GM12872 (cell line): ENCODE results near the gene PKHD1.

Experiments used
- TF ChIP-seq, protein P1 (sequence below): IDR thresholded peaks from 3 replicates; pipeline ENCODE4 v1.5.1; 2011; ENCODE audit warnings: low read depth, mild to moderate bottlenecking, low read length, moderate library complexity; ENCODE audit not compliant: insufficient read depth

PKHD1 gene

DNA sequence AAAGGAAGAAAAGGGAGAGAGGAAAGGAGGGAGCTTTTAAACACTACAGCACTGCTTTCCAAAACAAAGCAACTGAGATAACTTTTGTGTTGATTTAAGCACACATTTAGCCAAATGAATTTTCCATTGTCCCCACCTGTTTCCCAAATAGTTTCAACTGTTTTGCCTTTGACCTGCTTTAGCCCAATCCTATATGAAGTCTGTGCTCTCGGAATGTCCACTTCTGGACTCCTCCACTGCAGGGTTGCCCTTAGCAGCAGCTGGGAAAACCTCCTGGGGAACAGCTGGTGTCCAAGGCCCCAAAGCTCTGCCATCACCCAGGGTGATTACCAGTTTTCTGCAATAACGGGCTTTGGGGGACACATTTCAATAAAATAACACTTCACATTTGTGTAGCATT is 44.9 kb upstream of the PKHD1 start:
- TF ChIP-seq, protein P1, sequence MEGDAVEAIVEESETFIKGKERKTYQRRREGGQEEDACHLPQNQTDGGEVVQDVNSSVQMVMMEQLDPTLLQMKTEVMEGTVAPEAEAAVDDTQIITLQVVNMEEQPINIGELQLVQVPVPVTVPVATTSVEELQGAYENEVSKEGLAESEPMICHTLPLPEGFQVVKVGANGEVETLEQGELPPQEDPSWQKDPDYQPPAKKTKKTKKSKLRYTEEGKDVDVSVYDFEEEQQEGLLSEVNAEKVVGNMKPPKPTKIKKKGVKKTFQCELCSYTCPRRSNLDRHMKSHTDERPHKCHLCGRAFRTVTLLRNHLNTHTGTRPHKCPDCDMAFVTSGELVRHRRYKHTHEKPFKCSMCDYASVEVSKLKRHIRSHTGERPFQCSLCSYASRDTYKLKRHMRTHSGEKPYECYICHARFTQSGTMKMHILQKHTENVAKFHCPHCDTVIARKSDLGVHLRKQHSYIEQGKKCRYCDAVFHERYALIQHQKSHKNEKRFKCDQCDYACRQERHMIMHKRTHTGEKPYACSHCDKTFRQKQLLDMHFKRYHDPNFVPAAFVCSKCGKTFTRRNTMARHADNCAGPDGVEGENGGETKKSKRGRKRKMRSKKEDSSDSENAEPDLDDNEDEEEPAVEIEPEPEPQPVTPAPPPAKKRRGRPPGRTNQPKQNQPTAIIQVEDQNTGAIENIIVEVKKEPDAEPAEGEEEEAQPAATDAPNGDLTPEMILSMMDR: no peak

DNA sequence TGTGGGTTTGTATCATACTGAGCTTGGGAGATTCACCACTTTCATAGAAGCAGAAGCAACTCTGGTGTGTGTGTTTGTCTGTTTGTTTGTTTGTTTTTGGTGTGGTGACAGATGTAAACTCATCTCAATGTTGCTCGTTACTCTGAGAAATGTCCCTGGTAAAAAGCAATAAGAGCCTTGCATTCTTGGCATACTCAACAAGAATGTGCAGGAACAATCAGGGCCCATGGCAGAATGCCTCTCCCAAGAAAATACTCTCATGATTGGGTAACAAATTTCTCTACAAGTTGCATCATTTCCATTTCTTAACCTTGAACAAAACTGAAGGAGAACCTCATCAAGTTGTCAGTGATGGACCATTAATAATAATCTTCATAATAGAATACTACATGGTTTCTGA is 43.0 kb upstream of the PKHD1 start:
- TF ChIP-seq, protein P1: no peak

DNA sequence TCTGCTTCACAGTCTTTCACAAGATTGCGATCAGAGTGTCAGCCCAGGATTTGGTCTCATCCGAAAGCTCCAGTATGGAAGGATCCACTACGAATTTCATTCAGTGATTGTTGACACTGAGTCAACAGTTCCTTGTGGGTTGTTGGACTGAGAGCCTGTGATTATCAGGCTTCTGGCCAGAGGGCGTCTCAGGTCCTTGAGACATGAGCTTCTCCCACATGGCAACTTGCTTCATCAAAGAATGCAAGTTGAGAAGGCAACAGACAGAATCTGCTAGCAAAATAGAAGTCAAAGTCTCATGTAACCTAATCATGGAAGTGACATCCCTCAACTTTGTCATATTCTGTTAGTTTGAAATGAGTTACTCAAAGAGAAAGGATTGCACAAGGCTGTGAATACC is 40.5 kb upstream of the PKHD1 start:
- TF ChIP-seq, protein P1: no peak

DNA sequence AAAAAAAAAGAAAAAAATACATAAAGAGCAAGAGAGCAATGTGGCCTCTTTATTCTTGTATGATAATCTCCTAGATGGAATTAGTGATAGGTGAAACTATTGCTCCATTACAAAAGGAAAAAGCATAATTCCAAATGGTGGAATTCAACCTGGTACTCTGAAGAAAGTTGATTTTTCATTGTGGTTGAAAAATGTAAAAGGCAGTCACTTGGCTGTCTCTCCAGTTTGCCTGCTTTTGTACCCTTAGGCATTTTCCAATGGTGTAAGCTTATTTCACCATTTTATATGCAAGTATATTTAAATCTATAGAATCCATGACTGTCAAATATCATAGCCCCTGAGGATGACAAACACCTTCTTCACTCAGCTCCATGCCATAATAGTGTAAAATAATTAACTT is 38.8 kb upstream of the PKHD1 start:
- TF ChIP-seq, protein P1: no peak

DNA sequence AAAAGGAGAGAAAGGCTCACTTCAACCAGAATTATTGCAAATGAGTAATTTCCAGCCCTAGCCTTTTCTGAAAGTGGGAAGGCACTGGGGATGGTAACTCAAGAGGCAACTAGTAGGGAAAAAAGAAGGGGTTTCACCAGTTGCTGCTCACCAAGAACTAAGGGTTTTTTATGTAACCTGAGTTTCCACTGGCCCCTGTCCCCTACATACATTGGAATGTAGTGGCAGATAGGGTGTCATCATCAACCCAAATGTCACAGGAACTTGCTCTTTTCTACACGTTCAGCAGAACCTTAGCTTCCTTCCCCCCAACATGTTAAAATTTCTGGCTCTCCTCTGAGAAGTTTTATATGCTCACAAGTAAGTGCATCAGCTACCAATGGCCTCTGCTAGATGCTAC is 38.2 kb upstream of the PKHD1 start:
- TF ChIP-seq, protein P1: no peak

DNA sequence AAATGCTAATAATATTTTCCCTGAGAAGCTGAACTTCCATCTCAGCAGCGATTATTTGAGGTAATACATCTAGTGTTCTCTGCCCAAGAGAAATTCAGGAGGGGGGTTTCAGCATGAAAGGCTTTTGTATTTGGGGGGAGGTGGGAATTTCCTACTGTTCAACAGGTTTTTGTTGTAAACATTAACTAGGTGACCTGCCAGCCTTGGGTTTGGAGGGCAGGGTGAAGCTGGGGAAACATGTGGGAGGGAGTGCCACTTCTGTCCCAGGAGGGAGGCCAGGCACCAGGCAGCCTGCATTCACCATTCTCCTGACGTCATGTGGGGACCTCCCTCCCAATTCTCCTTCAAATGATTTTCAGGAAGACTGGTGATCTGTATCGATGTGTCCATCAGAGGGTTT is 37.7 kb upstream of the PKHD1 start:
- TF ChIP-seq, protein P1: no peak

DNA sequence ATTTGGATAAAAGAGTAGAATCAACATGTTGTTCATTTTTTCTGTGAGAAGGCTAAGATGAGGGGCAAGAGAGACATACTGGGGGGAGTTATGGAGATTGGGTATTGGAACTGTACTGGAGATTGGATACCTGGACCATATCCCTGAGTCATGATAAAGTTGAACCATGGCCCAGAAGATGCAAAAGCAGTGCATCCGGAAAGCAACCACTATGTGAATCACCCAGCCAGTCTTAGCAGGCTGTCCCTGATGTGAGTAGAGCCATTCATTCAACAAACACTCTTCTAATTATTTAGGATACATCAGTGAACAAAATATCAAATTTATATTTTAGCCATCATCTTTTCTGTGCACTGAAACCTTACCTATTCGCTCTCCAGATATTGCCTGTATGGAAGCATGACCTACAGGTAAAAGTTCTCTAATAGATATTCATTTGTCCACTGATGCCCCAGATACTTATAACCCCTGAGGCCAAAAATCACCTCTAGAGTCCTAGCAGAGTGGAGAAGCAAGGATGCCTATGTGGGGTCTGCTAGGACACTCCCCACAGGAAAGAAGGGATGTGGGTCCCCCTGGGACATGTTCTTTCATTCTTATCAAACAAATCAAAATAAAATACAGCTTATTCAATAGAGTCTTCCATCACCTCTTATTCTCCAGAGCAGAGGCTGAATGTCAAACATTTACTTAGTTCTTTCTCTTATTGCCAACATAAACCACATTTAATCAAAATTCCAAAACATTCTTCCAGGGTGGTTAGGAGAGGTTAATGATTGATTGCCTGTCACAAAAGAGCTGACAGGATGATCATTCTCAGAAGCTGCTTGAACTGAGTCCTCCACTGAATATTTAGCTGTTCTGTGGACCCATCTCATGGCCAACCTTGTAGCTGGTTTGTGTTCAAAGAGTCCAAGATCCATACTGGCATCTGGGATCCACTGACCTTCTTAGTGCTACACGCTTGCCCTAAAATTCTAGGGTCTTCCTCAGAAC is 37.0 kb upstream of the PKHD1 start:
- TF ChIP-seq, protein P1: no peak
